ENCODE data around the gene GPR18. TPM values are rescaled to one million over a fixed set of nuclear protein-coding genes. Genes with fewer than 3 reads are reported as not detected.

GPR18 gene
- total and polyA plus RNA-seq, 9 of the 15 experiments (the other 6 are each of a cell fraction or from before 2014, with no cell fraction given) = 0.75 TPM; not detected in 8

DNA sequence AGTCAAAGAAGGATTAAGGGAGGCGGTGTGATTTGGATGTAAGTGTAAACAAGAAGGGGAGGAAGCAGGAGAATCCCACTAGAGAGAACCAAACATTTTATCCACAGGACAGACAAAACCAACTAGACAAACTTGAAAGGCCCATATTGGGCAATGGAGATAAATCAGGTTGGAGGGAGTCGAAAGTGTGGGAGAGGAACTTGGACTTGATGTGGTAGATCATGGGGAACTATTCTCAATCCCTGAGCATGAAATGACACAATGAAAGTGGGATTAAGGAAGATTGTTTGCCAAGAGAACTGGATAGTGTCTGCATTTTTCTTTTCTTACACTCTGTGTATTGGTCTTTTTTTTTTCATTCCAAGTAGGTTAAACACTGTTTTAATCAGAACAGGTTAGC is 31.1 kb upstream of the GPR18 start:
- Histone ChIP-seq H3K36me3 (ENCODE audit: control insufficient read depth, insufficient read depth, low read length) (0 out of 3 replicates have a peak, but pooled peaks cover 8% of the 10 kb centered on the region), H2AFZ (ENCODE audit: low read depth, low read length) (no peak overlapping the region), H4K20me1 (replicated peaks; ENCODE audit: control insufficient read depth, insufficient read depth, low read length) (no peaks in the 10 kb centered on the region), H3K4me2 (ENCODE audit: insufficient read depth, low read length) (no peak overlapping the region), H3K27ac (ENCODE audit: extremely low read depth, low read depth, low read length) (no peak overlapping the region), H3K9ac (ENCODE audit: insufficient read depth in 1 of 2, low read depth in 2 of 2, low read length in 2 of 2) (no peak overlapping the region), H3K4me3 (no peak overlapping the region), H3K27me3 (ENCODE audit: control insufficient read depth in 2 of 2, insufficient read depth in 2 of 2, low read length in 2 of 2) (no peaks in the 10 kb centered on the region), H3K9me3 (replicated peaks; ENCODE audit: control insufficient read depth, insufficient read depth, low read depth, low read length) (no peaks in the 10 kb centered on the region), H3K9me1 (ENCODE audit: control insufficient read depth, insufficient read depth, low read length) (no peaks in the 10 kb centered on the region), H3K4me1 (replicated peaks in 1 of 2; ENCODE audit: control insufficient read depth in 2 of 2, insufficient read depth in 2 of 2, low read length in 2 of 2) (no peaks in the 10 kb centered on the region; a peak in 2 of 5 replicates), H3K79me2 (ENCODE audit: control insufficient read depth, insufficient read depth, low read length) (no peaks in the 10 kb centered on the region)
- in situ Hi-C loops (cut with MboI) = no loop called here
- DNase-seq (ENCODE audit: extremely low read depth in 1 of 4, low spot score in 3 of 4) (no peak), FAIRE-seq (no peak), ATAC-seq (no peak)
- ChIA-PET POLR2A (no interaction called here), CTCF (ENCODE audit: low intra/inter-chr PET ratio) (no interaction called here)
- no TSS peak for BruUV-seq (replicated peaks)
- 62% methylated on average over 2 of the region's 2 CpGs for WGBS (ENCODE audit: insufficient coverage, low coverage, missing lambda C conversion rate)
- intact Hi-C loops (cut with micrococcal nuclease) = no loop called here
- TF ChIP-seq, protein P1, sequence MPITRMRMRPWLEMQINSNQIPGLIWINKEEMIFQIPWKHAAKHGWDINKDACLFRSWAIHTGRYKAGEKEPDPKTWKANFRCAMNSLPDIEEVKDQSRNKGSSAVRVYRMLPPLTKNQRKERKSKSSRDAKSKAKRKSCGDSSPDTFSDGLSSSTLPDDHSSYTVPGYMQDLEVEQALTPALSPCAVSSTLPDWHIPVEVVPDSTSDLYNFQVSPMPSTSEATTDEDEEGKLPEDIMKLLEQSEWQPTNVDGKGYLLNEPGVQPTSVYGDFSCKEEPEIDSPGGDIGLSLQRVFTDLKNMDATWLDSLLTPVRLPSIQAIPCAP (CRISPR knock-in tag; IDR thresholded peaks at IDR 0.05; ENCODE audit: borderline replicate concordance) = no peak
- TF ChIP-seq SNRNP70 (optimal IDR thresholded peaks at IDR 0.05; ENCODE audit: low read depth, low read length) = no peak
- no peak for TF ChIP-seq NELFE (IDR thresholded peaks at IDR 0.05; ENCODE audit: insufficient read depth, insufficient read length)
- TF ChIP-seq, protein P2, sequence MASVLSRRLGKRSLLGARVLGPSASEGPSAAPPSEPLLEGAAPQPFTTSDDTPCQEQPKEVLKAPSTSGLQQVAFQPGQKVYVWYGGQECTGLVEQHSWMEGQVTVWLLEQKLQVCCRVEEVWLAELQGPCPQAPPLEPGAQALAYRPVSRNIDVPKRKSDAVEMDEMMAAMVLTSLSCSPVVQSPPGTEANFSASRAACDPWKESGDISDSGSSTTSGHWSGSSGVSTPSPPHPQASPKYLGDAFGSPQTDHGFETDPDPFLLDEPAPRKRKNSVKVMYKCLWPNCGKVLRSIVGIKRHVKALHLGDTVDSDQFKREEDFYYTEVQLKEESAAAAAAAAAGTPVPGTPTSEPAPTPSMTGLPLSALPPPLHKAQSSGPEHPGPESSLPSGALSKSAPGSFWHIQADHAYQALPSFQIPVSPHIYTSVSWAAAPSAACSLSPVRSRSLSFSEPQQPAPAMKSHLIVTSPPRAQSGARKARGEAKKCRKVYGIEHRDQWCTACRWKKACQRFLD (CRISPR knock-in tag; IDR thresholded peaks at IDR 0.05) = no peak
- no peak for TF ChIP-seq HNRNPLL (IDR thresholded peaks at IDR 0.05; ENCODE audit: low read depth, low read length, poor library complexity, severe bottlenecking)
- TF ChIP-seq, protein P3, sequence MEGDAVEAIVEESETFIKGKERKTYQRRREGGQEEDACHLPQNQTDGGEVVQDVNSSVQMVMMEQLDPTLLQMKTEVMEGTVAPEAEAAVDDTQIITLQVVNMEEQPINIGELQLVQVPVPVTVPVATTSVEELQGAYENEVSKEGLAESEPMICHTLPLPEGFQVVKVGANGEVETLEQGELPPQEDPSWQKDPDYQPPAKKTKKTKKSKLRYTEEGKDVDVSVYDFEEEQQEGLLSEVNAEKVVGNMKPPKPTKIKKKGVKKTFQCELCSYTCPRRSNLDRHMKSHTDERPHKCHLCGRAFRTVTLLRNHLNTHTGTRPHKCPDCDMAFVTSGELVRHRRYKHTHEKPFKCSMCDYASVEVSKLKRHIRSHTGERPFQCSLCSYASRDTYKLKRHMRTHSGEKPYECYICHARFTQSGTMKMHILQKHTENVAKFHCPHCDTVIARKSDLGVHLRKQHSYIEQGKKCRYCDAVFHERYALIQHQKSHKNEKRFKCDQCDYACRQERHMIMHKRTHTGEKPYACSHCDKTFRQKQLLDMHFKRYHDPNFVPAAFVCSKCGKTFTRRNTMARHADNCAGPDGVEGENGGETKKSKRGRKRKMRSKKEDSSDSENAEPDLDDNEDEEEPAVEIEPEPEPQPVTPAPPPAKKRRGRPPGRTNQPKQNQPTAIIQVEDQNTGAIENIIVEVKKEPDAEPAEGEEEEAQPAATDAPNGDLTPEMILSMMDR (IDR thresholded peaks at IDR 0.05 in 2 of 3, conservative IDR thresholded peaks at IDR 0.05 in 1 of 3; ENCODE audit: insufficient read depth in 2 of 3, low read depth in 1 of 3, low read length in 3 of 3) = no peak
- TF ChIP-seq ZNF239 (CRISPR knock-in tag; IDR thresholded peaks at IDR 0.05) = no peak
- TF ChIP-seq, protein P4, sequence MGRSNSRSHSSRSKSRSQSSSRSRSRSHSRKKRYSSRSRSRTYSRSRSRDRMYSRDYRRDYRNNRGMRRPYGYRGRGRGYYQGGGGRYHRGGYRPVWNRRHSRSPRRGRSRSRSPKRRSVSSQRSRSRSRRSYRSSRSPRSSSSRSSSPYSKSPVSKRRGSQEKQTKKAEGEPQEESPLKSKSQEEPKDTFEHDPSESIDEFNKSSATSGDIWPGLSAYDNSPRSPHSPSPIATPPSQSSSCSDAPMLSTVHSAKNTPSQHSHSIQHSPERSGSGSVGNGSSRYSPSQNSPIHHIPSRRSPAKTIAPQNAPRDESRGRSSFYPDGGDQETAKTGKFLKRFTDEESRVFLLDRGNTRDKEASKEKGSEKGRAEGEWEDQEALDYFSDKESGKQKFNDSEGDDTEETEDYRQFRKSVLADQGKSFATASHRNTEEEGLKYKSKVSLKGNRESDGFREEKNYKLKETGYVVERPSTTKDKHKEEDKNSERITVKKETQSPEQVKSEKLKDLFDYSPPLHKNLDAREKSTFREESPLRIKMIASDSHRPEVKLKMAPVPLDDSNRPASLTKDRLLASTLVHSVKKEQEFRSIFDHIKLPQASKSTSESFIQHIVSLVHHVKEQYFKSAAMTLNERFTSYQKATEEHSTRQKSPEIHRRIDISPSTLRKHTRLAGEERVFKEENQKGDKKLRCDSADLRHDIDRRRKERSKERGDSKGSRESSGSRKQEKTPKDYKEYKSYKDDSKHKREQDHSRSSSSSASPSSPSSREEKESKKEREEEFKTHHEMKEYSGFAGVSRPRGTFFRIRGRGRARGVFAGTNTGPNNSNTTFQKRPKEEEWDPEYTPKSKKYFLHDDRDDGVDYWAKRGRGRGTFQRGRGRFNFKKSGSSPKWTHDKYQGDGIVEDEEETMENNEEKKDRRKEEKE (IDR thresholded peaks at IDR 0.05; ENCODE audit: borderline replicate concordance in 1 of 2, control insufficient read depth in 1 of 2, low read depth in 2 of 2, low read length in 1 of 2) = no peak
- no peak for TF ChIP-seq CREM (IDR thresholded peaks at IDR 0.05; ENCODE audit: low read depth)
- no peak for TF ChIP-seq SRSF9 (IDR thresholded peaks at IDR 0.05; ENCODE audit: borderline replicate concordance, low read depth, low read length)
- no peak for TF ChIP-seq POLR2H (tag; IDR thresholded peaks at IDR 0.05; ENCODE audit: low read depth)
- TF ChIP-seq NR2C1 (IDR thresholded peaks at IDR 0.05) = no peak
- TF ChIP-seq NR2C1 (tag; IDR thresholded peaks at IDR 0.05) = no peak
- TF ChIP-seq, protein P5, sequence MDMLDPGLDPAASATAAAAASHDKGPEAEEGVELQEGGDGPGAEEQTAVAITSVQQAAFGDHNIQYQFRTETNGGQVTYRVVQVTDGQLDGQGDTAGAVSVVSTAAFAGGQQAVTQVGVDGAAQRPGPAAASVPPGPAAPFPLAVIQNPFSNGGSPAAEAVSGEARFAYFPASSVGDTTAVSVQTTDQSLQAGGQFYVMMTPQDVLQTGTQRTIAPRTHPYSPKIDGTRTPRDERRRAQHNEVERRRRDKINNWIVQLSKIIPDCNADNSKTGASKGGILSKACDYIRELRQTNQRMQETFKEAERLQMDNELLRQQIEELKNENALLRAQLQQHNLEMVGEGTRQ (CRISPR knock-in tag; IDR thresholded peaks at IDR 0.05) = no peak
